Keratinocyte (primary cell): Measurements from ENCODE around the gene S100P. TPM values are rescaled to one million over a fixed set of nuclear protein-coding genes. Genes with fewer than 3 reads are reported as not detected.

Source experiments
- DNase-seq: peaks from one replicate; pipeline ENCODE4 v3.0.0-alpha.2; 2011; ENCODE audit warnings: low read depth, missing footprints, low spot score
- FAIRE-seq: peaks from 2 replicates; lab custom pipeline; 2011; peaks lifted over from hg19 to GRCh38; lab: Jason Lieb, UNC
- H2AFZ ChIP-seq: 2 replicates; pipeline ENCODE4 v1.6.0; 2012; ENCODE audit warnings: low read length, control low read depth, inconsistent platforms; ENCODE audit not compliant: control insufficient read depth
- H3K27ac ChIP-seq: 2 replicates; pipeline ENCODE4 v1.5.1; 2011; ENCODE audit warnings: low read length; ENCODE audit not compliant: control insufficient read depth, insufficient read depth
- H3K27me3 ChIP-seq: 3 replicates; pipeline ENCODE4 v1.6.0; 2011; ENCODE audit warnings: low read length; ENCODE audit not compliant: control insufficient read depth, insufficient read depth; ENCODE audit errors: extremely low read depth
- H3K36me3 ChIP-seq, 2 experiments: 2 replicates in 1 of 2; 3 replicates in 1 of 2; pipeline ENCODE4 v1.5.1; 2011; ENCODE audit warnings: low read length in 2 of 2, mild to moderate bottlenecking in 1 of 2; ENCODE audit not compliant: control insufficient read depth in 2 of 2, insufficient read depth in 2 of 2; ENCODE audit errors: extremely low read depth in 1 of 2
- H3K4me1 ChIP-seq: 3 replicates; pipeline ENCODE4 v1.5.1; 2011; ENCODE audit warnings: low read length; ENCODE audit not compliant: control insufficient read depth, insufficient read depth; ENCODE audit errors: extremely low read depth
- H3K4me2 ChIP-seq: 3 replicates; pipeline ENCODE4 v1.6.0; 2011; ENCODE audit warnings: low read depth, low read length; ENCODE audit not compliant: control insufficient read depth, insufficient read depth; ENCODE audit errors: extremely low read depth
- H3K4me3 ChIP-seq, 3 experiments: fragments of 200-600 bp in 1 of 3; sonication (generic) in 1 of 3; 2 replicates in 2 of 3; 3 replicates in 1 of 3; pipeline ENCODE4 v1.5.1; 2011 to 2016; ENCODE audit warnings: low read length in 3 of 3, mild to moderate bottlenecking in 3 of 3, control low read depth in 2 of 3, inconsistent platforms in 1 of 3, low read depth in 1 of 3, mixed read lengths in 1 of 3, mixed run types in 1 of 3, moderate library complexity in 1 of 3; ENCODE audit not compliant: control insufficient read depth in 2 of 3, insufficient read depth in 2 of 3; ENCODE audit errors: extremely low read depth in 1 of 3
- H3K79me2 ChIP-seq: 2 replicates; pipeline ENCODE4 v1.6.0; 2012; ENCODE audit warnings: low read length; ENCODE audit not compliant: control insufficient read depth, insufficient read depth
- H3K9ac ChIP-seq: 3 replicates; pipeline ENCODE4 v1.6.0; 2011; ENCODE audit warnings: low read length; ENCODE audit not compliant: control insufficient read depth, insufficient read depth; ENCODE audit errors: extremely low read depth
- H3K9me1 ChIP-seq: 3 replicates; pipeline ENCODE4 v1.6.0; 2011; ENCODE audit warnings: low read length; ENCODE audit not compliant: control insufficient read depth, insufficient read depth; ENCODE audit errors: extremely low read depth
- H3K9me3 ChIP-seq: 2 replicates; pipeline ENCODE4 v1.5.1; 2012; ENCODE audit warnings: low read depth, low read length; ENCODE audit not compliant: control insufficient read depth
- H4K20me1 ChIP-seq: 3 replicates; pipeline ENCODE4 v1.6.0; 2011; ENCODE audit warnings: low read length; ENCODE audit not compliant: control insufficient read depth, insufficient read depth; ENCODE audit errors: extremely low read depth
- EZH2 ChIP-seq: IDR thresholded peaks from one replicate; pipeline ENCODE4 v1.6.1; 2012; ENCODE audit warnings: inconsistent platforms, mild to moderate bottlenecking, low read length, moderate library complexity
- dilution Hi-C: fragments of 300-500 bp; cut with MboI; formaldehyde crosslinking; loops from one replicate; pipeline ENCODE4 v1.7.0; 2020; ENCODE audit warnings: low sequenced_read_pairs; ENCODE audit not compliant: extremely low pct_ligation_motif_present
- polyA plus RNA-seq, 5 experiments: library from polyadenylated mRNA; depleted of rRNA in 3 of 5; stranded (reverse) in 3 of 5; stranded (forward) in 1 of 5; unstranded in 1 of 5; fragments of >200 nt; gene quantifications; 1 replicate in 1 of 5; 2 replicates in 3 of 5; 3 replicates in 1 of 5; pipeline versions ENCODE4 v1.2.1 to v1.2.3, GENCODE V29; 2011 to 2012; ENCODE audit warnings: missing spikeins in 2 of 5, low read depth in 1 of 5, low replicate concordance in 1 of 5
- TF ChIP-seq, protein P1 (sequence below), 3 experiments: IDR thresholded peaks in 1 of 3; conservative IDR thresholded peaks in 1 of 3; optimal IDR thresholded peaks in 1 of 3; 2 replicates in 2 of 3; 3 replicates in 1 of 3; pipeline versions ENCODE3 to v1.5.1; 2011; ENCODE audit warnings: low read length in 3 of 3, mild to moderate bottlenecking in 3 of 3, moderate library complexity in 2 of 3, control low read depth in 1 of 3, inconsistent platforms in 1 of 3; ENCODE audit not compliant: insufficient read depth in 2 of 3; ENCODE audit errors: extremely low read depth in 1 of 3

Gene S100P
- polyA plus RNA-seq, 1 donor (not counting 4 experiments of a cell fraction or from before 2014, with no cell fraction given): 1.7 TPM

DNA sequence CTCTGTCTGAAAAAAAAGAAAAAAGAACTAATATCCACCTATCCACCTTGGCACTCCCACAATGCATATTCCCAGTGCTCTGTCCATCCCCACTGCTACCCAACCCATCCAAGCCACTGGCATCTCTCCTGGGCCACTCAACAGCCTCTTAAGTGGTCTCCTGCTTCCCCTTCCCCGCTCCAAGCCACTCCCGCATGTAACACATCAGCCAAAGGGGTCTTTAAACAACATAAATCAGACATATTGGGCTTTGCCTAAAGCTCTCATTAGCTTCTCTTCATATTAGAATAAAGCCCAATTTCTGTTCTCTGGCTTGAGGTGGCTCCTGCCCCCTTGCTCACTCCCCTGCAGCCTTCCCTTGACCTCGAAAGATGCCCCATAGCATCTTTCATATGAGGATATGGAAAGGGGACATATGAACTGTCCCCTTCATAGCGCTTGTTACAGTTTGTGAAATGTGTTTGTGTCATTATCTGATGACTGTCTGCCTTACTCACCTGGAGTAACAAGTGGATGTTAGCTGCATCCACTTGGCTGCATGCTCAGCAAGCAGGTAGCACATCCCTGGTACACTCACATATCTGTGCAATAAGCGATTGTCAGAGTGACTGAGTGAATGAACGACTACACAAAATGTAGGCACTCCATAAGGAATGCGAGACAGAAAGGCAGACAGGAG, 25.4 kb downstream of the S100P start:
- no peak for TF ChIP-seq EZH2
- no peak for DNase-seq
- no peak for FAIRE-seq
- H3K27ac ChIP-seq: no peak overlapping the region
- H3K9ac ChIP-seq: no peak overlapping the region
- no peaks in the 10 kb centered on the region for H3K36me3 ChIP-seq
- no peaks in the 10 kb centered on the region for H3K9me1 ChIP-seq
- no peaks in the 10 kb centered on the region for H3K27me3 ChIP-seq
- H4K20me1 ChIP-seq: no peaks in the 10 kb centered on the region
- H3K4me2 ChIP-seq: no peak overlapping the region
- H3K79me2 ChIP-seq: peaks cover 22% of the 10 kb centered on the region
- peaks cover 13% of the 10 kb centered on the region for H3K4me1 ChIP-seq
- H2AFZ ChIP-seq: no peak overlapping the region
- H3K9me3 ChIP-seq: no peaks in the 10 kb centered on the region
- no peak overlapping the region for H3K4me3 ChIP-seq
- dilution Hi-C loops: no loop called here

DNA sequence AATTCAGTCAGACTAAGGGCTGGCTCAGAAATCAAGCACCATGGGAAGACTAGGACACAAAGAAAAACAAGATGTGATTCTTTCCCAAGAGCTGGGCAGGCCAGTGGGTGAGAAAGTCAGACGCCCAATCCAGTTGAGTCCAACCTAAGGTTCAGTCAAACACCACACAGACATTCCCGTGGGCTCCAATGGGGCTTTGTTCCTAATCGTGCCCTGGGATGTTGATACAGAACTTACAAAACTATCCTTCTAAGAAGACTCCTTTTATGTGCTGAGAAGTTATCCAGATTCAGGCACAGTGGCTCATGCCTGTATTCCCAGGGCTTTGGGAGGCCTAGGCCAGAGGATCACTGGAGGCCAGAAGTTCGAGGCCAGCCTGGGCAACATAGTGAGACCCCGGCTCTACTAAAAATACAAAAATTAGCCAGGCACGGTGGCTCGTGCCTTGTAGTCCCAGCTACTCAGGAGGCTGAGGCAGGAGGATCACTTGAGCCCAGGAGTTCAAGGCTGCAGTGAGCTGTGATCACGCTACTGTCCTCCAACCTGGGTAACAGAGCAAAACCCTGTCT, 26.0 kb downstream of the S100P start:
- no peaks in the 10 kb centered on the region for H3K36me3 ChIP-seq
- no peak for FAIRE-seq
- H4K20me1 ChIP-seq: no peaks in the 10 kb centered on the region
- dilution Hi-C loops: no loop called here
- H3K4me2 ChIP-seq: no peak overlapping the region
- H2AFZ ChIP-seq: no peak overlapping the region
- H3K4me1 ChIP-seq: peaks cover 16% of the 10 kb centered on the region
- H3K9ac ChIP-seq: no peak overlapping the region
- H3K9me1 ChIP-seq: no peaks in the 10 kb centered on the region
- H3K27me3 ChIP-seq: no peaks in the 10 kb centered on the region
- no peaks in the 10 kb centered on the region for H3K9me3 ChIP-seq
- H3K4me3 ChIP-seq: no peak overlapping the region
- no peak for DNase-seq
- H3K27ac ChIP-seq: no peak overlapping the region
- H3K79me2 ChIP-seq: peaks cover 22% of the 10 kb centered on the region
- TF ChIP-seq, protein P1, sequence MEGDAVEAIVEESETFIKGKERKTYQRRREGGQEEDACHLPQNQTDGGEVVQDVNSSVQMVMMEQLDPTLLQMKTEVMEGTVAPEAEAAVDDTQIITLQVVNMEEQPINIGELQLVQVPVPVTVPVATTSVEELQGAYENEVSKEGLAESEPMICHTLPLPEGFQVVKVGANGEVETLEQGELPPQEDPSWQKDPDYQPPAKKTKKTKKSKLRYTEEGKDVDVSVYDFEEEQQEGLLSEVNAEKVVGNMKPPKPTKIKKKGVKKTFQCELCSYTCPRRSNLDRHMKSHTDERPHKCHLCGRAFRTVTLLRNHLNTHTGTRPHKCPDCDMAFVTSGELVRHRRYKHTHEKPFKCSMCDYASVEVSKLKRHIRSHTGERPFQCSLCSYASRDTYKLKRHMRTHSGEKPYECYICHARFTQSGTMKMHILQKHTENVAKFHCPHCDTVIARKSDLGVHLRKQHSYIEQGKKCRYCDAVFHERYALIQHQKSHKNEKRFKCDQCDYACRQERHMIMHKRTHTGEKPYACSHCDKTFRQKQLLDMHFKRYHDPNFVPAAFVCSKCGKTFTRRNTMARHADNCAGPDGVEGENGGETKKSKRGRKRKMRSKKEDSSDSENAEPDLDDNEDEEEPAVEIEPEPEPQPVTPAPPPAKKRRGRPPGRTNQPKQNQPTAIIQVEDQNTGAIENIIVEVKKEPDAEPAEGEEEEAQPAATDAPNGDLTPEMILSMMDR (optimal IDR thresholded peaks at IDR 0.05 in 1 of 3, IDR thresholded peaks at IDR 0.05 in 1 of 3, conservative IDR thresholded peaks at IDR 0.05 in 1 of 3; ENCODE audit: extremely low read depth in 1 of 3, insufficient read depth in 2 of 3, low read length in 3 of 3): no peak
- no peak for TF ChIP-seq EZH2
